Spinal cord (tissue), 10 donors: ENCODE data around the gene ANKRD33. TPM values are rescaled to one million over a fixed set of nuclear protein-coding genes. Genes with fewer than 3 reads are reported as not detected.

Experiments
- DNase-seq, 6 donors: peaks; one replicate each; pipeline versions ENCODE4 v3.0.0 to v3.0.0-alpha.2; 2013 to 2015; ENCODE audit warnings: low spot score in 6 of 6, low read depth in 4 of 6
- H3K27ac ChIP-seq: one replicate; pipeline ENCODE4 v1.5.1; 2013; ENCODE audit warnings: low read depth, low read length, control low read depth
- H3K27me3 ChIP-seq: one replicate; pipeline ENCODE4 v1.6.1; 2013; ENCODE audit warnings: low read length; ENCODE audit not compliant: control insufficient read depth, insufficient read depth
- H3K36me3 ChIP-seq: one replicate; pipeline ENCODE4 v1.6.1; 2013; ENCODE audit warnings: low read length; ENCODE audit not compliant: control insufficient read depth, insufficient read depth
- H3K4me1 ChIP-seq: one replicate; pipeline ENCODE4 v1.6.1; 2013; ENCODE audit warnings: low read length; ENCODE audit not compliant: control insufficient read depth, insufficient read depth
- H3K4me3 ChIP-seq: one replicate; pipeline ENCODE4 v1.5.1; 2013; ENCODE audit warnings: low read depth, low read length, control low read depth
- H3K9me3 ChIP-seq: one replicate; pipeline ENCODE4 v1.6.1; 2013; ENCODE audit warnings: low read length; ENCODE audit not compliant: control insufficient read depth, insufficient read depth
- WGBS: methylation state at CpG from one replicate; pipeline ENCODE4 v1.1.5; 2013; ENCODE audit warnings: missing lambda C conversion rate; ENCODE audit not compliant: insufficient coverage; 5-methylcytosine and 5-hydroxymethylcytosine counted together
- polyA plus RNA-seq, 2 donors: library from polyadenylated mRNA; unstranded; fragments of 120-200 nt; gene quantifications; one replicate each; pipeline ENCODE4 v1.2.1, GENCODE V29; 2013; ENCODE audit not compliant: insufficient read length in 2 of 2
- total RNA-seq, 2 donors: library from RNA; depleted of rRNA in 1 of 2; stranded (reverse); fragments of 120-200 nt in 1 of 2; fragments of >200 nt in 1 of 2; gene quantifications; one replicate each; pipeline versions ENCODE4 v1.2.3 to v1.2.4, GENCODE V29; 2013 to 2014
- donor health status: healthy.

ANKRD33 gene
- total and polyA plus RNA-seq, 4 donors: 0.14 to 0.21 (median 0.17) TPM; not detected in 1

DNA sequence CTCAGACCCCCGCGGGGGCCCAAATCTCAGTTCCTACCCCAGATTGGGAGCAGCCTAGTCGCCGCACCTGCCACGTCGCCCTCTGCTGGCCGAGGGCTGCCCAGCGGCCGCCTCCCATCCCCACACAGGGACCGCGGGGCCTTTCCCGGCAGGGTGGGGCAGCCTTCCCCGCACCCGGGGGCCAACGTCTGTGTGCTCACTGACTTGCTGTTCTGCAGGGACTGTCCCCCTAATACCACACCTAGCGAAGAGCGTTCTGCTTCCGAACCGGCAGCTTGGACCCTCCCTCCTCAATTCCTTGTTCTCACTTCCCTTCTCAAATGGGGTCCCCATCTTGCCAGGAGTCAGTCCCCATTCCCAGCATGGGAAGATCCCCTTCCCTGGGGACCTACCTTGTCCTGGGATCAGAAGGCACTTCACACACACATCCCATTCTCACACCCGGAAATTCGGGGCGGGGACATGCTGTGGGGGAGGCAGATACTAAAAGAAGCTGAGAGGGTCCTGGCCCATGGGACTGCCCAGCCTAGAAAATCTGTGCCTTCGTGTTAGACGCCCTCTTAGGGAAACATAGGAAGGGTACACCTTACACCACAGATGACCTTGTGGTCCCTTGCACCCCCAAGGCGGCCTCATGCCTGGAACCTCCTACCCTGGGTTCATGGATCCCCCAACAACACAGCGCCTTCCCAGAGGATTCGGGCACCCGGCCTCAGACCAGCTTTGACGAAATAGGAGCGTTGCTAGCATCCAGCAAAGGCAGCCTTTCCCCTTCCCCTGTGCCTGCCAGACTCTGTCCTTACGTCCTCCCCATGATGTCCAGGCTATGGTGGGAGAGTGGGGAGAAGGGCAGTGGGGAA, 35.8 kb downstream of the ANKRD33 start:
- no peak overlapping the region for H3K27ac ChIP-seq
- H3K27me3 ChIP-seq: peaks cover 2% of the 10 kb centered on the region
- H3K9me3 ChIP-seq: no peaks in the 10 kb centered on the region
- peak overlapping the region; percentile 9 for H3K4me3 ChIP-seq
- no peaks in the 10 kb centered on the region for H3K36me3 ChIP-seq
- H3K4me1 ChIP-seq: peaks cover 26% of the 10 kb centered on the region
- WGBS: 33% methylated on average over 27 of the region's 31 CpGs
- peak in 1 of 6 donors; percentile 27 for DNase-seq

DNA sequence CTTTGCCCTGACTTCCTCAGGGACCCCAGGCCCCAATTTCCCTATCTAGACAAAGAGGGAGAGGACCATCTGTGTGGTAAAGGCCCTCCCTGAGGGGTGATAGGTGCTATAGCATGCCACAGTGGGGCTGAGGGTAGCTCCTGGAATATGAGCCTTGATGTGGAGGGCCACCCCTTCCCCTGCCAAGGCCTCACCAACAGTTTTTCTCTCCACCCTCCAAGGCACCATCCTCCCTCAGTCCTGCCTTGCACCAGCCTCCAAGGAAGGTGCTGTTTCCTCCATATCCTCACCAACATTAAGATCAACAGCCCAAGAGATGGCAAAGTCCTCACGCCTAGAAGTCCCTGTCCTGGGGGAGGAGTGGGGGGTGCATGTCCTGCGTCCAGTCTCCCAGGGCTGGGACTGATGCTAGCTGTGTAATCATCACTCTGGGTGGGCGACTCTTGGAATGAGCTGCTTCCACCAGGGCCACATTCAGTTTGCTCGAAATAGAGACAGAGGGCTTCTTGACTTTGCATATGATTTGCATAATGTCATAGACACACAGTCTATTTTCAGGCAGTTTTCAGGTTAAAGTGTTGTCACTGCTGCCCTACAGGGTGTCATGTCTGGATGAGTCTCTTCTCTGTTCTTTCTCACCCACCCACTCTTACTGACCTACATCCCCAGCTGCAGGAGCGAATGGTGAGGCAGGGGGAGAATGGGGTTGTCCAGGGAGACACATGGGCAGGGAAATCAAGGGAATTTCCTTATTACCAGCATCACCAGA, 36.8 kb downstream of the ANKRD33 start:
- no peak overlapping the region for H3K27ac ChIP-seq

DNA sequence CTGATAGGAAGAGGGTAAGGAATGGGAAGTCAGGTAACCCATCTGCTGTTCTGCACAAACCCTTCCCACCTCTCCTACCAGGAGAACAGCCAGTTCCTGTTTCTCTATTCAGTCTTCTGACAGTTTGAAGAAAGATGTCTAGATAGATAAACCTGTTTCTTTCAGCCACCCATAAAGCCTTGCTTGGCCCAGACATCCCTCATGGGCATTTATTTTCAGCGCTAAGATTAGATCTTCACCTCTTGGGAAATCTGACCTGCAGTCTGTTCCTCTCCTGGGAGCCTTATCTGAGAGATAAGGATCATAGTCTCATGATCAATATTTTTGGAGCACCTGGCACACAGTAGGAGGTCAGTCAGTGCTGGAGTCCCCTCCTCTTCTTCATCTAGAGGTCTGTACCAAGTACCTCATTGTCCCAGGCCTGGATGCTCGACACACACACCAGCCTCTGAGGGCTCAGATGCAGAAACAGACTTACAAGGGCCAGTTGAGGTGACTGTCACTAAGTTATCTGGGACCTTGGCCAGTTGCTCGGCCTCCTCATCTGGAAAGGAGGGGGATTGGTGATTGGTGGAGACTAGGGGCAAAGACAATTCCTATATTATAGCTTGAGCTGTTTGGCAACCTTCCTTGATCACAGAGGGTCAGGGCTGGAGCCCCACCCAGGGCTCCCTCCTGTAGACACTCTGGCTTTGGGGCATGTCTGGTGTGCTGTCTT, 37.6 kb downstream of the ANKRD33 start:
- H3K27me3 ChIP-seq: peaks cover 2% of the 10 kb centered on the region
- DNase-seq: no peak
- no peaks in the 10 kb centered on the region for H3K36me3 ChIP-seq
- H3K4me3 ChIP-seq: no peak overlapping the region
- H3K9me3 ChIP-seq: no peaks in the 10 kb centered on the region
- WGBS: 92% methylated on average over 3 of the region's 3 CpGs
- peaks cover 26% of the 10 kb centered on the region for H3K4me1 ChIP-seq
- no peak overlapping the region for H3K27ac ChIP-seq

More for the DNA sequence above, 36.8 kb downstream of the ANKRD33 start:
- Histone ChIP-seq H3K27me3 (peaks cover 2% of the 10 kb centered on the region), H3K9me3 (no peaks in the 10 kb centered on the region), H3K36me3 (no peaks in the 10 kb centered on the region), H3K4me1 (peaks cover 26% of the 10 kb centered on the region), H3K4me3 (no peak overlapping the region)
- whole genome bisulfite sequencing: 83% methylated on average over 2 of the region's 5 CpGs
- DNase-seq: no peak

DNA sequence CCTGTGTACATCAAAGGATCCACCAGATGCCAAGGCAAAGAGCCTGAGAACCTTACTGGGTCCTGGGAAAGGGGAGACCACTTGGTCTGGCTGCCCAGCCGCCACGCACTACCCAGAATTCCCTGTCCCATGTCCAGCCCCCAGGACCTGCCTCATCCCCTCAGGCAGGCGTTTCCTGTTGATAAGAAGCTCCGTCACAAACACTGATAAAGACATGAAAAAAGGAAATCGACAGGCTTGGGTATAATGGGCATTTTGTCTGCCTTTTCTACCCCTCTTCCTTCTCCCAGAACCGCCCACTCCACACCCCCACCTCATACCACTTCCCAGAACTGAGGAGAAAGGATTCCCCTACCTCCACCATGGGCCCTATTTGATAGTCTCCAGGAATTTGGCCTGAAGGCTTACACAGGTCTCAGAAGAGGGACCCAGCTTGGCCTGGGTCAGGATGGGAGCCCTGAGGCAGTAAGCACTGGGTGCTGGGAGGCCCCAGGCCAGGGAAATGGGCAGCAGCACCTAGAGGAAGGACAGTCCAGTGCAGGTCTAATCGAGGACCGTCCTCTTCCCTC, 38.2 kb downstream of the ANKRD33 start:
- no peak overlapping the region for H3K27ac ChIP-seq
- no peak overlapping the region for H3K4me3 ChIP-seq
- H3K9me3 ChIP-seq: no peaks in the 10 kb centered on the region
- 100% methylated on average over 4 of the region's 8 CpGs for WGBS
- H3K4me1 ChIP-seq: peaks cover 23% of the 10 kb centered on the region
- peaks cover 2% of the 10 kb centered on the region for H3K27me3 ChIP-seq
- DNase-seq: no peak
- no peaks in the 10 kb centered on the region for H3K36me3 ChIP-seq

GRCh38 chr12:51926718-51927117, 38.8 kb downstream of the ANKRD33 start:
- WGBS: 100% methylated on average over 1 of the region's 2 CpGs
- no peak overlapping the region for H3K4me3 ChIP-seq
- no peak overlapping the region for H3K27ac ChIP-seq
- DNase-seq: no peak
- H3K9me3 ChIP-seq: no peaks in the 10 kb centered on the region
- H3K27me3 ChIP-seq: peaks cover 2% of the 10 kb centered on the region
- peaks cover 17% of the 10 kb centered on the region for H3K4me1 ChIP-seq
- no peaks in the 10 kb centered on the region for H3K36me3 ChIP-seq

- no peak overlapping the region for H3K27ac ChIP-seq
- no peaks in the 10 kb centered on the region for H3K27me3 ChIP-seq
- peak in 2 of 6 donors; percentile 38 to 77 for DNase-seq
- H3K4me1 ChIP-seq: no peaks in the 10 kb centered on the region
- no peaks in the 10 kb centered on the region for H3K36me3 ChIP-seq
- H3K4me3 ChIP-seq: no peak overlapping the region
- H3K9me3 ChIP-seq: no peaks in the 10 kb centered on the region
- WGBS: 80% methylated on average over 1 of the region's 5 CpGs
Measured at GRCh38 chr12:51932218-51933076, 44.5 kb downstream of the ANKRD33 start.

GRCh38 chr12:51934080-51934479, 46.2 kb downstream of the ANKRD33 start:
- WGBS: 95% methylated on average over 4 of the region's 4 CpGs
- Histone ChIP-seq H3K27me3 (no peaks in the 10 kb centered on the region), H3K4me1 (peaks cover 6% of the 10 kb centered on the region), H3K27ac (no peak overlapping the region), H3K9me3 (no peaks in the 10 kb centered on the region), H3K4me3 (no peak overlapping the region), H3K36me3 (no peaks in the 10 kb centered on the region)
- DNase-seq: no peak

DNA sequence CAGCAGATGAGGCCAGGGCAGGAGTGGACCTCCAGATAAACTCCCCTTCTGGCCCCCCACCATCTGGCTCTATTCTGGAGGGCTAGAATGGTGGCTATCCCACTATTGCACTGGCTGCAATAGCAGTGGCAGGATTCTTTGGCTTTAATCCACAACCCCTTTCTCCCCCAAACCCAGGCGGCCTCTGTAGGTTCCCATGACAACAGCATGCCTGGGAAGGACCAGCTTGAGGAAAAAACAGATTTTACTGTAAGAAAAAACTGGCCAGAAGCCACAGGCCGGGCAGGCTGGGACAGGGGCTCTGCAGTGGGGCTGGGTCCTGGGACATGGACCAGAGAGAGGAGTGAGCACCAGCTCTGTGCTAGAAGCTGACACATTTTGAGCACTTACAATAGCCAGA, 50.0 kb downstream of the ANKRD33 start:
- no peaks in the 10 kb centered on the region for H3K9me3 ChIP-seq
- H3K4me1 ChIP-seq: peaks cover 17% of the 10 kb centered on the region
- no peak overlapping the region for H3K4me3 ChIP-seq
- peak in 2 of 6 donors; percentile 88 to 90 for DNase-seq
- 0% methylated on average over 1 of the region's 2 CpGs for WGBS
- no peak overlapping the region for H3K27ac ChIP-seq
- H3K36me3 ChIP-seq: no peaks in the 10 kb centered on the region
- no peaks in the 10 kb centered on the region for H3K27me3 ChIP-seq
